ENCODE data around the gene TSPAN15.

TSPAN15 gene

DNA sequence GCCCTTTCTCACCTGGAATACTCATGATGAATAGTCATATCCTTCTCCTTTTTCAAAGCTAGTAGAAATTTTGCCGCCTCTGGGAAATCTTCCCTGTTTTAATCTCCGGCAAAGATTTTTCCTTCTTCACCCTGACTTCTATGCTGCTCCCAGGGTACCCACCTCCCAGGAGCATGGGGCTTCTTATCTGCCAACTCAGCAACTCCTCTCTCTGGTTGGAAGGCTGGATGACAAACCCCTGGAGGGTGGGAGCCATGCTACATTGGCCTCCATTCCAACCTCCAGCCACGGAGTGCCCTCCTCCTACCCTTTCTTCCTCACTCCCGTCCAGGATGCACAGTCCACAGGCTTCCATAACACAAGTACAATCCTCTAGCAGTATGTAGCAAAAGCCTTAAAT lies 102.1 kb downstream of the TSPAN15 start:
- no peak for DNase-seq (ENCODE audit: low read depth in 2 of 2)

DNA sequence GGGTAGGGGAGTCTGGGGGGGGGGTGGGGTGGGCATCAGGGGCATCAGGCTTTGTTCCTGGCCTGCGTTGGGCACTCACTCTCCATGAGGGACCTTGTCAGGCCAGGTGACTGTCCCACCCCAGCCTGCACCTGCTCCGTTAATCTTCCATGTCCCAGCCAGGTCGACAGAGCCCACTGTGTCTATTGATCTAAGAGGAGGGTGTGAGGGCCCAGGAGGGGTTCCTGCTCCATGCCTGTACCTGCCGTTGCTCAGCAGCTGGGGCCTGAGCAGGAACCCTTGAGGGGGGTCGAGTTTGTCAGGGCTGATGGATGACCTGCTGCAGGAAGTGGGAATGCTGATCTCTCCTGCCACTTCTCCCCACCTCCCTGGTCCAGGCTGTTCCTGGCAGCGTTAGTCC lies 103.3 kb downstream of the TSPAN15 start:
- no peak for DNase-seq (ENCODE audit: low read depth in 2 of 2)

All from stimulated activated CD4-positive, alpha-beta T cell treated with anti-CD3 and anti-CD28 coated beads, Interleukin-12 subunit alpha, Interleukin-12 subunit beta, amount 100 ng/mL, for 24 hours (primary cell).